Right lobe of liver (tissue), 4 donors: ENCODE data around the gene ENO2.

Source experiments
- CTCF ChIP-seq, 4 donors: fragments of 200-600 bp in 3 of 4; fragments of 450-650 bp in 1 of 4; IDR thresholded peaks; one replicate each; pipeline versions ENCODE4 v1.5.1 to v1.8.0; 2016 to 2022; ENCODE audit warnings: antibody characterized with exemption in 4 of 4, mild to moderate bottlenecking in 2 of 4
- POLR2A ChIP-seq: fragments of 450-650 bp; IDR thresholded peaks from one replicate; pipeline ENCODE4 v1.6.1; 2017; ENCODE audit warnings: antibody characterized with exemption, mild to moderate bottlenecking
- donor health status: DM: no; HTN: no; CAD: no.
- donor health status: DM: no; HTN: no; CAD: no.
- donor health status: DM: no; HTN: yes; CAD: no.

DNA sequence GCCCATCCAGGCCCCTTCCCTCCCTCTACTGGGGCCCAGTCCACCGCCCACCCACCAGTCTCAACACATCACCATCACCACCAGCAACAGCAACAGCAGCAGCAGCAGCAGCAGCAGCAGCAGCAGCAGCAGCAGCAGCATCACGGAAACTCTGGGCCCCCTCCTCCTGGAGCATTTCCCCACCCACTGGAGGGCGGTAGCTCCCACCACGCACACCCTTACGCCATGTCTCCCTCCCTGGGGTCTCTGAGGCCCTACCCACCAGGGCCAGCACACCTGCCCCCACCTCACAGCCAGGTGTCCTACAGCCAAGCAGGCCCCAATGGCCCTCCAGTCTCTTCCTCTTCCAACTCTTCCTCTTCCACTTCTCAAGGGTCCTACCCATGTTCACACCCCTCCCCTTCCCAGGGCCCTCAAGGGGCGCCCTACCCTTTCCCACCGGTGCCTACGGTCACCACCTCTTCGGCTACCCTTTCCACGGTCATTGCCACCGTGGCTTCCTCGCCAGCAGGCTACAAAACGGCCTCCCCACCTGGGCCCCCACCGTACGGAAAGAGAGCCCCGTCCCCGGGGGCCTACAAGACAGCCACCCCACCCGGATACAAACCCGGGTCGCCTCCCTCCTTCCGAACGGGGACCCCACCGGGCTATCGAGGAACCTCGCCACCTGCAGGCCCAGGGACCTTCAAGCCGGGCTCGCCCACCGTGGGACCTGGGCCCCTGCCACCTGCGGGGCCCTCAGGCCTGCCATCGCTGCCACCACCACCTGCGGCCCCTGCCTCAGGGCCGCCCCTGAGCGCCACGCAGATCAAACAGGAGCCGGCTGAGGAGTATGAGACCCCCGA, 22.5 kb downstream of the ENO2 start:
- TF ChIP-seq CTCF (IDR thresholded peaks at IDR 0.05) (no peak), POLR2A (no peak)
